ENCODE results near the gene SFT2D1.
A peak's percentile ranks its signal among the peaks of the same experiment; 100 is the strongest.

SFT2D1 gene

DNA sequence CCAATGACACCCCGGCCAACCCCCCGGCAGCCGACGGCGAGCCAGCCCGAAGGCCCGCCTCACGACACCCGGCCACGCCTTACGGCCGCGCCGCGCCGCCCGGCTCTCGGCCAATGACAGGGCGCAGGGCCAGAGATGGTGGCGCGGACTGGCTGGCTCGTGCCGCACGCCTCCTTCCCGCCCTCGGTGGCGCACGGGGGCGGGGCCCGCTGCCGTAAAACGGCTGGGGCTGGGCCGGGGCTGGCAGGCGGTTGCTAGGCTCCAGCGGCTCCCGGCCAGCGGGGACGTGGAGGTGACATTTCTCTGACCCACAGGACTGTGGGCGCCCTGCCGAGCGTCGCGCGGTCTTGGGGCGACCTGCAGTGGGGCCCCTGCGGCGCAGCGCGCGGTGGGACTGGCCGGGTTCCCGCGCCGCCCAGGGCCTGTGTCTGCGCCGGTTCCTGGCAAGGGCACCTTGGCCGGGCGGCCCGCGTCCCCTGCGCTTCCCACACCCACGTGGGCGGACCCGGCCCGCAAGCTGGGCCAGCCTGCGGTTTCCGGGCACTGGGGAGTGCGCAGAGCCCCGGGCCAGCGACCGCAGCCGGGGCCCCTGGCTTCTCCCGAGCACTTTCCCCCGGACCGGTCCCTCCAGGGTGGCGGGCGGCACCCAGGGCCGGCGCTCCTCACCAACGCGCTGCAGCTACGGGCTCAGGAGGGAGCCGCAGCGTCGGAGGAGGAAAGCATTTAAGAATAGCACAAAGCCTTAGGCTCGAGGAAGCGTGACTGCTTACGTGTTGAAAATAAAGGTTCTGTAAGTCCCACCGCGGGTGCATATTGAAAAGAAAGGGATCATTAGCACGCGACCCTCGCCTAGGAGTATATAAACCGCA, 40.8 kb upstream of the SFT2D1 start, which contains the start of gene MPC1:
Gene MPC1 (minus strand): TSS at position 8 of the 869 bp plus-strand sequence. CDS start 64 bp downstream, outside the sequence.
- no peak for TF ChIP-seq CTCF (conservative IDR thresholded peaks at IDR 0.05; ENCODE audit: control insufficient read depth, insufficient read depth, low read depth, low read length)
- DNase-seq (ENCODE audit: low read depth), result peak; percentile 91
- H3K4me3 ChIP-seq (ENCODE audit: control insufficient read depth, low read depth, low read length), result peak within 1 kb of the TSS; percentile 82

DNA sequence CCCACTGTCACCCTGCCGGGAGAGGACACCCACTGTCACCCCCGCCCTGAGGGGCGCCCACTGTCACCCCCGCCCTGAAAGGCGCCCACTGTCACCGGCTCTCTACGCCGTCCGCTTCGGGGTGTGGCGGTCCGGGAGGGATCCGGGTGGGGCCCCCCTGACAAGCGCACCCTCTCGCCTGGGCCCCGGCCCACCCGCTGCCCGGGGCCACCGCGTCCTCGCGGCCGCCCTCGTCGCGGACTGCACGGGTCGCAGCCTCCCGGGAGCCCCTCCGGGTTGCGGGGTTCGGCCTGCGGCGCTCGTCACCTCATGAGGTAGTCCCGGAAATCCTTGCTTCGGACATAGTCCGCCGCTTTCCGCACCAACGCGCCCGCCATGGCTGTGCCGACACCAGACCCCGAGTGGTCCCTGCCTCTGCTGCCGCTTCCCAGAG, 40.2 kb upstream of the SFT2D1 start:
- H3K4me3 ChIP-seq (ENCODE audit: control insufficient read depth, low read depth, low read length), result peak overlapping the region; percentile 82
- no peak for TF ChIP-seq CTCF (conservative IDR thresholded peaks at IDR 0.05; ENCODE audit: control insufficient read depth, insufficient read depth, low read depth, low read length)
- no peak for DNase-seq (ENCODE audit: low read depth)

GRCh38 chr6:166381733-166382499, 39.6 kb upstream of the SFT2D1 start:
- no peak for TF ChIP-seq CTCF (conservative IDR thresholded peaks at IDR 0.05; ENCODE audit: control insufficient read depth, insufficient read depth, low read depth, low read length)
- H3K4me3 ChIP-seq (ENCODE audit: control insufficient read depth, low read depth, low read length), result peak overlapping the region; percentile 82
- DNase-seq (ENCODE audit: low read depth), result peak; percentile 51

- no peak for TF ChIP-seq CTCF (conservative IDR thresholded peaks at IDR 0.05; ENCODE audit: control insufficient read depth, insufficient read depth, low read depth, low read length)
- H3K4me3 ChIP-seq (ENCODE audit: control insufficient read depth, low read depth, low read length), result peak overlapping the region; percentile 82
- DNase-seq (ENCODE audit: low read depth), result no peak
Observed at GRCh38 chr6:166381381-166381732, 39.0 kb upstream of the SFT2D1 start.

DNA sequence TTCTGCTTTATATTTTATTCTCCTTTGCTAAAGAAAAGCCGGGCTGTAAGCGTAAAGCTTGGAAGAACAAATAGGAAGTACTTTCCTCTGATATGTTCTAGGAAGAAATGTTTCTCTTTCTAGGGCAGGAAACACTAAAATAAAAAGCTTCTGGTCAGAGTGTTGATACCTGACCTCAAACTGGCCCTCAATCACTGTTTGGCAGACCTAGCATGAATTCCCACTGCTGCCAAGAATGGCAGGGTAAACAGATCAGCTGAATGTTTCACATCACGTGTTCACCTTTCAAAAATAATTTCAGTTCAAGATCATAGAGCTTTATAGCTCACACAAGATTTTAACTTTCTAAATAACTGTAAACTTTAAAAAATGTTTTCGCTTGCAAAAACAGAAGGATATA, 37.5 kb upstream of the SFT2D1 start:
- TF ChIP-seq CTCF (conservative IDR thresholded peaks at IDR 0.05; ENCODE audit: control insufficient read depth, insufficient read depth, low read depth, low read length), result no peak
- H3K4me3 ChIP-seq (ENCODE audit: control insufficient read depth, low read depth, low read length), result no peak overlapping the region
- no peak for DNase-seq (ENCODE audit: low read depth)

DNA sequence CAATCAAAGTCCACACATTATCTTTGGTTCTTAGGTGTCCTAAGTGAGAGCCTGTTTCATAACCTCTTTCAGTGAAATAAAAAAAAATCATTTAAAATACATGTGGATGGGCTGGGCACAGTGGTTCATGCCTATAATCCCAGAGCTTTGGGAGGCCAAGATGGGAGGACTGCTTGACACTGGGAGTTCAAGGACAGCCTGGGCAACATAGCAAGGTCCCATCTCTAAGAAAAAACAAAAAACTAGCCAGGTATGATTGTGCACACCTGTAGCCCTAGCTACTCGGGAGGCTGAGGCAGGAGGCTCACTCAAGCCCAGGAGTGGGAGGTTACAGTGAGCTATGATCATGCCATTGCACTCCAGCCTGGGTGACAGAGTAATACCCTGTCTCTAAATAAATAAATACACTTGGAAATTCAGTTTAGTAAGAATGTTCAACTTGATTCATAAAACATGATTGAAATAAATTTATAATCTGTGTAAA, 36.8 kb upstream of the SFT2D1 start:
- no peak for DNase-seq (ENCODE audit: low read depth)
- no peak for TF ChIP-seq CTCF (conservative IDR thresholded peaks at IDR 0.05; ENCODE audit: control insufficient read depth, insufficient read depth, low read depth, low read length)
- H3K4me3 ChIP-seq (ENCODE audit: control insufficient read depth, low read depth, low read length), result no peak overlapping the region
